ENCODE measurements around the gene STAG3. TPM values are rescaled to one million over a fixed set of nuclear protein-coding genes. Genes with fewer than 3 reads are reported as not detected.

Gene STAG3
- total and polyA plus RNA-seq, 9 of the 15 experiments (the other 6 are each of a cell fraction or from before 2014, with no cell fraction given): 0.54 to 2.5 (median 1.7) TPM

GRCh38 chr7:100128637-100128963 is 49.1 kb upstream of the STAG3 start:
- ATAC-seq (no peak), FAIRE-seq (no peak), DNase-seq (ENCODE audit: extremely low read depth in 1 of 4, low spot score in 3 of 4) (no peak)
- no peaks in the 10 kb centered on the region for H3K36me3 ChIP-seq (ENCODE audit: control insufficient read depth, insufficient read depth, low read length)
- no peaks in the 10 kb centered on the region for H3K9me1 ChIP-seq (ENCODE audit: control insufficient read depth, insufficient read depth, low read length)
- in situ Hi-C loops (cut with MboI) (loop anchor here (5.0 kb wide), 2 partner anchors 136 to 211 kb away; partner anchors contain the start of gene TRIM4), intact Hi-C loops (cut with micrococcal nuclease) (loop anchor here (5.0 kb wide), 2 partner anchors 81 to 151 kb away; partner anchors contain the start of genes AZGP1 and ZSCAN21)
- no TSS peak for BruUV-seq (replicated peaks)
- ChIA-PET POLR2A (interaction anchor here (0.6 to 1.9 kb wide), 8 partner anchors 10 to 584 kb away, joined by 3 to 7 read pairs (median 3); partner anchors contain the start of gene LAMTOR4), CTCF (ENCODE audit: low intra/inter-chr PET ratio) (interaction anchor here (0.9 kb wide), 1 partner anchor 215 kb away, joined by 3 read pairs; no protein-coding TSS in a partner anchor)
- TF ChIP-seq NR2F6 (CRISPR knock-in tag; IDR thresholded peaks at IDR 0.05) (no peak), PREB (CRISPR knock-in tag; IDR thresholded peaks at IDR 0.05) (no peak), ILF3 (IDR thresholded peaks at IDR 0.05; ENCODE audit: borderline replicate concordance) (no peak), ZNF239 (CRISPR knock-in tag; IDR thresholded peaks at IDR 0.05) (no peak), ZNF592 (IDR thresholded peaks at IDR 0.05) (no peak), TCF15 (CRISPR knock-in tag; IDR thresholded peaks at IDR 0.05) (no peak), SFPQ (IDR thresholded peaks at IDR 0.05; ENCODE audit: low read depth, low read length) (no peak), ELF2 (CRISPR knock-in tag; IDR thresholded peaks at IDR 0.05) (no peak), MEF2A (IDR thresholded peaks at IDR 0.05; ENCODE audit: control insufficient read depth, low read depth, low read length) (no peak), ZNF75A (CRISPR knock-in tag; IDR thresholded peaks at IDR 0.05) (no peak)
- TF ChIP-seq, protein P1, sequence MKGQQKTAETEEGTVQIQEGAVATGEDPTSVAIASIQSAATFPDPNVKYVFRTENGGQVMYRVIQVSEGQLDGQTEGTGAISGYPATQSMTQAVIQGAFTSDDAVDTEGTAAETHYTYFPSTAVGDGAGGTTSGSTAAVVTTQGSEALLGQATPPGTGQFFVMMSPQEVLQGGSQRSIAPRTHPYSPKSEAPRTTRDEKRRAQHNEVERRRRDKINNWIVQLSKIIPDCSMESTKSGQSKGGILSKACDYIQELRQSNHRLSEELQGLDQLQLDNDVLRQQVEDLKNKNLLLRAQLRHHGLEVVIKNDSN (CRISPR knock-in tag; IDR thresholded peaks at IDR 0.05): no peak
- no peak overlapping the region for H3K27ac ChIP-seq (ENCODE audit: extremely low read depth, low read depth, low read length)
- H3K9ac ChIP-seq (ENCODE audit: insufficient read depth in 1 of 2, low read depth in 2 of 2, low read length in 2 of 2): no peak overlapping the region
- no peaks in the 10 kb centered on the region; a peak in 1 of 5 replicates for H3K27me3 ChIP-seq (ENCODE audit: control insufficient read depth in 2 of 2, insufficient read depth in 2 of 2, low read length in 2 of 2)
- no peaks in the 10 kb centered on the region for H3K9me3 ChIP-seq (replicated peaks; ENCODE audit: control insufficient read depth, insufficient read depth, low read depth, low read length)
- 38% methylated on average over 1 of the region's 1 CpG for WGBS (ENCODE audit: insufficient coverage, low coverage, missing lambda C conversion rate)
- peaks cover 28 to 46% of the 10 kb centered on the region in 2 experiments for H3K4me1 ChIP-seq (replicated peaks in 1 of 2; ENCODE audit: control insufficient read depth in 2 of 2, insufficient read depth in 2 of 2, low read length in 2 of 2)
- H2AFZ ChIP-seq (ENCODE audit: low read depth, low read length): no peak overlapping the region
- no peak overlapping the region for H3K4me3 ChIP-seq
- H3K4me2 ChIP-seq (ENCODE audit: insufficient read depth, low read length): no peak overlapping the region
- H3K79me2 ChIP-seq (ENCODE audit: control insufficient read depth, insufficient read depth, low read length): peaks cover 22% of the 10 kb centered on the region
- no peaks in the 10 kb centered on the region for H4K20me1 ChIP-seq (replicated peaks; ENCODE audit: control insufficient read depth, insufficient read depth, low read length)

All from K562 (cell line).